Colonic mucosa (tissue), 4 donors: ENCODE data around the gene PLCB4. TPM values are rescaled to one million over a fixed set of nuclear protein-coding genes. Genes with fewer than 3 reads are reported as not detected.

Experiments
- DNase-seq: peaks from one replicate; pipeline ENCODE4 v3.0.0-alpha.2; 2020
- H3K27ac ChIP-seq: fragments of 200-600 bp; one replicate; pipeline ENCODE4 v1.8.0; 2021
- H3K27me3 ChIP-seq: fragments of 200-600 bp; one replicate; pipeline ENCODE4 v1.8.0; 2021
- H3K36me3 ChIP-seq: fragments of 200-600 bp; one replicate; pipeline ENCODE4 v1.8.0; 2021
- H3K4me1 ChIP-seq: fragments of 200-600 bp; one replicate; pipeline ENCODE4 v1.8.0; 2021; ENCODE audit warnings: mild to moderate bottlenecking
- H3K4me3 ChIP-seq: fragments of 200-600 bp; one replicate; pipeline ENCODE4 v1.8.0; 2021
- H3K9ac ChIP-seq, 2 donors: one replicate each; pipeline ENCODE4 v1.7.0; 2013; ENCODE audit warnings: control low read depth in 2 of 2, low read depth in 2 of 2, low read length in 2 of 2
- H3K9me3 ChIP-seq: fragments of 200-600 bp; one replicate; pipeline ENCODE4 v1.8.0; 2021
- CTCF ChIP-seq: fragments of 200-600 bp; IDR thresholded peaks from one replicate; pipeline ENCODE4 v1.8.0; 2022; ENCODE audit warnings: antibody characterized with exemption, mild to moderate bottlenecking
- intact Hi-C: fragments of 100-400 bp; cut with DNase I; formaldehyde crosslinking; loops from one replicate; pipeline ENCODE4 v1.14.1; 2022
- total RNA-seq, 2 donors: library from RNA; stranded (reverse); fragmentation: NEBNext Ultra II Directional in 1 of 2; extraction: Animal tissue kit (Norgen Biotek cat#: 25700) in 1 of 2; gene quantifications; one replicate each; pipeline ENCODE4 v1.2.1, GENCODE V29; 2021
- donor health status: healthy.
- donor health status: DM: no; HTN: no; CAD: no.
- donor health status: DM: no; HTN: no; CAD: no.

PLCB4 gene
- total RNA-seq, 2 donors from 2014 or later = 39.4 to 39.5 TPM

- no peak for DNase-seq
- intact Hi-C loops = loop anchor here (5.0 kb wide), 1 partner anchor 273 kb away; no protein-coding TSS in a partner anchor
Observed at GRCh38 chr20:9078826-9079731, 10.2 kb downstream of the PLCB4 start.

GRCh38 chr20:9081423-9081966 is 12.6 kb downstream of the PLCB4 start:
- H3K4me3 ChIP-seq = no peak overlapping the region
- H3K36me3 ChIP-seq = no peaks in the 10 kb centered on the region
- no peak overlapping the region for H3K9ac ChIP-seq
- no peak overlapping the region for H3K27ac ChIP-seq
- no peaks in the 10 kb centered on the region for H3K27me3 ChIP-seq
- intact Hi-C loops = no loop called here
- DNase-seq = no peak
- no peak for TF ChIP-seq CTCF
- no peaks in the 10 kb centered on the region for H3K9me3 ChIP-seq
- H3K4me1 ChIP-seq = no peaks in the 10 kb centered on the region

More at GRCh38 chr20:9078826-9079731, 10.2 kb downstream of the PLCB4 start:
- Histone ChIP-seq H3K27ac (no peak overlapping the region), H3K9me3 (no peaks in the 10 kb centered on the region), H3K9ac (no peak overlapping the region), H3K4me3 (no peak overlapping the region), H3K36me3 (no peaks in the 10 kb centered on the region), H3K27me3 (no peaks in the 10 kb centered on the region), H3K4me1 (peaks cover 6% of the 10 kb centered on the region)
- TF ChIP-seq CTCF = no peak

- no peak for DNase-seq
- Histone ChIP-seq H3K27me3 (no peaks in the 10 kb centered on the region), H3K9ac (no peak overlapping the region), H3K36me3 (no peaks in the 10 kb centered on the region), H3K9me3 (no peaks in the 10 kb centered on the region), H3K4me1 (no peaks in the 10 kb centered on the region), H3K27ac (no peak overlapping the region), H3K4me3 (no peak overlapping the region)
- intact Hi-C loops = no loop called here
- TF ChIP-seq CTCF = no peak
Observed at GRCh38 chr20:9082741-9083140, 13.9 kb downstream of the PLCB4 start.

GRCh38 chr20:9087531-9088217 is 18.8 kb downstream of the PLCB4 start:
- Histone ChIP-seq H3K4me3 (no peak overlapping the region), H3K9me3 (no peaks in the 10 kb centered on the region), H3K27ac (no peak overlapping the region), H3K36me3 (no peaks in the 10 kb centered on the region), H3K9ac (no peak overlapping the region), H3K27me3 (no peaks in the 10 kb centered on the region), H3K4me1 (no peaks in the 10 kb centered on the region)
- no peak for DNase-seq
- intact Hi-C loops = no loop called here
- TF ChIP-seq CTCF = no peak

- no peak overlapping the region for H3K27ac ChIP-seq
- H3K9me3 ChIP-seq = no peaks in the 10 kb centered on the region
- no peaks in the 10 kb centered on the region for H3K4me1 ChIP-seq
- H3K36me3 ChIP-seq = no peaks in the 10 kb centered on the region
- H3K9ac ChIP-seq = no peak overlapping the region
- no peak overlapping the region for H3K4me3 ChIP-seq
- intact Hi-C loops = no loop called here
- no peak for DNase-seq
- no peak for TF ChIP-seq CTCF
- no peaks in the 10 kb centered on the region for H3K27me3 ChIP-seq
Observed at GRCh38 chr20:9088556-9088955, 19.7 kb downstream of the PLCB4 start.
